HEK293 (cell line): Measurements from ENCODE around the gene RFLNA.

Experiments
- CTCF ChIA-PET: fragments of 350-600 bp; formaldehyde crosslinking; extraction: SDS; loops from one replicate; lab custom pipeline; 2021; ENCODE audit warnings: antibody characterized with exemption; lab: Yijun Ruan, JAX
- POLR2A ChIA-PET: fragments of 300-600 bp; formaldehyde crosslinking; extraction: SDS; loops from one replicate; lab custom pipeline; 2020; ENCODE audit warnings: antibody characterized with exemption, inconsistent platforms; lab: Yijun Ruan, JAX
- H3K27ac ChIP-seq: fragments of 200-500 bp; sonication (Bioruptor generic); 2 replicates; pipeline ENCODE4 v1.5.1; 2014; ENCODE audit warnings: low read depth, low read length, control low read depth, inconsistent platforms; ENCODE audit errors: extremely low read depth
- H3K36me3 ChIP-seq, 2 experiments: fragments of 200-500 bp in 1 of 2; sonication (Bioruptor generic) in 1 of 2; 1 replicate in 1 of 2; 2 replicates in 1 of 2; pipeline ENCODE4 v1.5.1; 2014 to 2017; ENCODE audit warnings: inconsistent platforms in 2 of 2, low read length in 2 of 2; ENCODE audit not compliant: control insufficient read depth in 2 of 2, insufficient read depth in 1 of 2
- H3K4me1 ChIP-seq: fragments of 200-500 bp; sonication (Bioruptor generic); 2 replicates; pipeline ENCODE4 v1.5.1; 2014; ENCODE audit warnings: mild to moderate bottlenecking, low read length, inconsistent platforms; ENCODE audit not compliant: control insufficient read depth, insufficient read depth
- H3K4me3 ChIP-seq: 2 replicates; pipeline ENCODE4 v1.5.1; 2011; ENCODE audit warnings: low read depth, mild to moderate bottlenecking, control low read depth, low read length, moderate library complexity
- H3K9me3 ChIP-seq: fragments of 200-500 bp; sonication (Bioruptor generic); 2 replicates; pipeline ENCODE4 v1.5.1; 2014; ENCODE audit warnings: low read depth, low read length, inconsistent platforms; ENCODE audit not compliant: control insufficient read depth, insufficient read depth
- CTCF ChIP-seq: fragments of 450-650 bp; formaldehyde crosslinking; IDR thresholded peaks from 2 replicates; pipeline ENCODE4 v1.5.1; 2016; ENCODE audit warnings: missing biosample characterization, missing genetic modification characterization
- EGR2 ChIP-seq: fragments of 450-650 bp; formaldehyde crosslinking; IDR thresholded peaks from 2 replicates; pipeline ENCODE4 v1.5.1; 2016; ENCODE audit warnings: low read depth, missing biosample characterization, missing genetic modification characterization
- KLF17 ChIP-seq: fragments of 450-650 bp; formaldehyde crosslinking; IDR thresholded peaks from 2 replicates; pipeline ENCODE4 v1.5.1; 2016; ENCODE audit warnings: missing biosample characterization, missing genetic modification characterization
- SCRT2 ChIP-seq: fragments of 450-650 bp; formaldehyde crosslinking; IDR thresholded peaks from 2 replicates; pipeline ENCODE4 v1.5.1; 2016; ENCODE audit warnings: missing biosample characterization, missing genetic modification characterization
- SETDB1 ChIP-seq: IDR thresholded peaks from one replicate; pipeline ENCODE4 v1.6.1; 2017; ENCODE audit warnings: mild to moderate bottlenecking, low read length, moderate library complexity, mixed read lengths; ENCODE audit not compliant: insufficient read length
- ZBTB11 ChIP-seq: fragments of 450-650 bp; formaldehyde crosslinking; conservative IDR thresholded peaks from 2 replicates; pipeline ENCODE4 v1.5.1; 2016; ENCODE audit warnings: low read depth, missing biosample characterization, missing genetic modification characterization
- ZBTB17 ChIP-seq: fragments of 450-650 bp; formaldehyde crosslinking; IDR thresholded peaks from 2 replicates; pipeline ENCODE4 v1.5.1; 2016; ENCODE audit warnings: missing biosample characterization, missing genetic modification characterization
- ZNF391 ChIP-seq: fragments of 450-650 bp; formaldehyde crosslinking; IDR thresholded peaks from 2 replicates; pipeline ENCODE4 v1.5.1; 2016; ENCODE audit warnings: low read depth, missing biosample characterization, missing genetic modification characterization, borderline replicate concordance
- ZNF623 ChIP-seq: fragments of 450-650 bp; formaldehyde crosslinking; IDR thresholded peaks from 2 replicates; pipeline ENCODE4 v1.5.1; 2016; ENCODE audit warnings: missing biosample characterization, missing genetic modification characterization
- ZNF777 ChIP-seq: fragments of 450-650 bp; formaldehyde crosslinking; IDR thresholded peaks from 2 replicates; pipeline ENCODE4 v1.5.1; 2017; ENCODE audit warnings: missing biosample characterization, missing genetic modification characterization, borderline replicate concordance
- ZNF837 ChIP-seq: fragments of 450-650 bp; formaldehyde crosslinking; IDR thresholded peaks from 2 replicates; pipeline ENCODE4 v1.5.1; 2016; ENCODE audit warnings: missing biosample characterization, missing genetic modification characterization
- ZSCAN5A ChIP-seq: fragments of 450-650 bp; formaldehyde crosslinking; IDR thresholded peaks from 2 replicates; pipeline ENCODE4 v1.5.1; 2016; ENCODE audit warnings: missing biosample characterization, missing genetic modification characterization

Gene RFLNA

GRCh38 chr12:124297856-124298255 lies 3.0 kb downstream of the RFLNA start (continued):
- TF ChIP-seq ZNF777 (no peak), SCRT2 (tag by site-specific recombination) (no peak), ZNF837 (no peak), ZBTB11 (tag by site-specific recombination) (no peak), CTCF (tag by site-specific recombination) (no peak), ZBTB17 (no peak)
- TF ChIP-seq, all 188 proteins: peak for 0

GRCh38 chr12:124298685-124299410 lies 4.0 kb downstream of the RFLNA start:
- H3K4me3 ChIP-seq, result no peak overlapping the region
- peak; percentile 98 for TF ChIP-seq ZNF623 (tag by site-specific recombination)
- TF ChIP-seq ZSCAN5A (tag by site-specific recombination), result no peak
- TF ChIP-seq, all 188 proteins: peak for 1

GRCh38 chr12:124299628-124300388 lies 4.9 kb downstream of the RFLNA start:
- ChIA-PET POLR2A (no interaction called here), CTCF (interaction anchor here (0.8 to 1.3 kb wide), 2 partner anchors 134 to 267 kb away, joined by 3 read pairs; no protein-coding TSS in a partner anchor)
- Histone ChIP-seq H3K4me1 (no peaks in the 10 kb centered on the region), H3K4me3 (no peak overlapping the region), H3K9me3 (no peaks in the 10 kb centered on the region), H3K27ac (no peak overlapping the region), H3K36me3 (no peaks in the 10 kb centered on the region)
- no peak for TF ChIP-seq KLF17 (tag by site-specific recombination)
- TF ChIP-seq SETDB1, result no peak
- no peak for TF ChIP-seq ZNF391 (tag by site-specific recombination)
- TF ChIP-seq EGR2, result no peak

More at GRCh38 chr12:124298685-124299410, 4.0 kb downstream of the RFLNA start:
- Histone ChIP-seq H3K36me3 (no peaks in the 10 kb centered on the region), H3K27ac (no peak overlapping the region), H3K4me1 (no peaks in the 10 kb centered on the region), H3K9me3 (no peaks in the 10 kb centered on the region)
- POLR2A ChIA-PET, result no interaction called here
- CTCF ChIA-PET, result interaction anchor here (0.8 to 1.3 kb wide), 3 partner anchors 22 to 266 kb away, joined by 3 read pairs; no protein-coding TSS in a partner anchor
